ENCODE measurements around the gene APBB2.

APBB2 gene

DNA sequence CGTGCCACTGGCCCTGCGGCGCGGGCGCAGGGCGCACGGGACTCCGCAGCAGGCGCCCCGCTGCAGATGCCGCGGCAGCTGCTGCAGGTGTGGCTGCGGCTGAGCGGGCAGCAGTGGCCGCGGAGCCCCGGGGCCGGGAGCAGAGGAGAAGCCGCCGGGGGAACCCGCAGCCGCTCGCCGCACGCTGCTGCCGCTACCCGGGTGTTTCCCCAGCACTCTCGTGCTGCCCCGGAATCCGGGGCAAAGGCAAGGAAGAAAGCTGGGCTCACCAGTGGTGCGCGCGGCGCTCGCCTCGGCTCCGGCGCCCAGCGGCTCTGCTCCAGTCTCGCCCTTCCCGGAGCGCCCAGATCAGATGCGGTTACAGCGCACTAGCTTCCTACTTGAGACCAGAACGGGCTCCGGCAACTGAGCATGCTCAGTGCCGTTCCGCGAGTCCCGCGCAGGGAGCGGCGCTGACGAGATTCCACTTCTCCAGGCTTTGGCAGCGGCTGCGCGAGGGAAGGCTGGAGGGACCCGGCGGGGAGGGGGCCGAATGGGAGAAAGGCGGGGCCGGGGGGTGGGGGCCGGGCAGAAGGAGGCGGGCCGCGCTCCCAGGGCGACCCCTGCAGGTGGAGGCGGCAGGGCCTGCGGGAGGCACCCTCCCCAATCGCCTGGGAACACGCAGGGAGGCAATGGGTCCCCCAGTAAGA lies at the start of gene APBB2:
Gene APBB2 (minus strand): TSS at position 407 of the 689 bp plus-strand sequence. CDS start 181,288 bp downstream, outside the sequence.
- Histone ChIP-seq H3K27me3 (ENCODE audit: control insufficient read depth, insufficient read depth, low read length) (peaks cover 12% of the 10 kb centered on the region), H3K9ac (ENCODE audit: low read length) (peak within 1 kb of the TSS; percentile 90), H3K9me3 (ENCODE audit: control insufficient read depth, insufficient read depth, low read depth, low read length) (no peaks in the 10 kb centered on the region), H3K4me3 (ENCODE audit: low read depth, low read length) (peak within 1 kb of the TSS; percentile 80), H3K27ac (ENCODE audit: low read depth, low read length) (peak within 1 kb of the TSS; percentile 66), H3K36me3 (ENCODE audit: control insufficient read depth, insufficient read depth, low read length) (no peaks in the 10 kb centered on the region), H3K4me1 (ENCODE audit: control insufficient read depth, insufficient read depth, low read length) (peaks cover 28% of the 10 kb centered on the region)

DNA sequence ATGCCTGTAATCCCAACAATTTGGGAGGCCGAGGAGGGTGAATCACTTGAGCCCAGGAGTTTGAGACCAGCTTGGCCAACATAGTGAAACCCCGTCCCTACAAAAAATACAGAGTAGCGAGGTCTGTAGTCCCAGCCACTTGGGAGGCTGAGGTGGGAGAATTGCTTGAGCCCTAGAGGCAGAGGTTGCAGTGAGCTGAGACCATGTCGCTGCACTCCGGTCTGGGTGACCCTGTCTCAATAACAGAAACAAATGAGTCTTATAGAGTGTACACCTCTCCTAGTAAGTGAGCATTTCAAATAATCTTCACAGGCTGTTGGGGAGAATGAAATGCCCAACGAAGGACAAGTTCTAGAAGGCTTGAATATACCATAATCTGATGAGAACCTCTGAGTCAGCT lies 47.9 kb upstream of the APBB2 start:
- peaks cover 95% of the 10 kb centered on the region for H3K36me3 ChIP-seq (ENCODE audit: control insufficient read depth, insufficient read depth, low read length)
- no peak overlapping the region for H3K27ac ChIP-seq (ENCODE audit: low read depth, low read length)
- H3K4me1 ChIP-seq (ENCODE audit: control insufficient read depth, insufficient read depth, low read length): peaks cover 15% of the 10 kb centered on the region
- H3K27me3 ChIP-seq (ENCODE audit: control insufficient read depth, insufficient read depth, low read length): no peaks in the 10 kb centered on the region
- no peak overlapping the region for H3K4me3 ChIP-seq (ENCODE audit: low read depth, low read length)
- no peak overlapping the region for H3K9ac ChIP-seq (ENCODE audit: low read length)
- H3K9me3 ChIP-seq (ENCODE audit: control insufficient read depth, insufficient read depth, low read depth, low read length): no peaks in the 10 kb centered on the region

DNA sequence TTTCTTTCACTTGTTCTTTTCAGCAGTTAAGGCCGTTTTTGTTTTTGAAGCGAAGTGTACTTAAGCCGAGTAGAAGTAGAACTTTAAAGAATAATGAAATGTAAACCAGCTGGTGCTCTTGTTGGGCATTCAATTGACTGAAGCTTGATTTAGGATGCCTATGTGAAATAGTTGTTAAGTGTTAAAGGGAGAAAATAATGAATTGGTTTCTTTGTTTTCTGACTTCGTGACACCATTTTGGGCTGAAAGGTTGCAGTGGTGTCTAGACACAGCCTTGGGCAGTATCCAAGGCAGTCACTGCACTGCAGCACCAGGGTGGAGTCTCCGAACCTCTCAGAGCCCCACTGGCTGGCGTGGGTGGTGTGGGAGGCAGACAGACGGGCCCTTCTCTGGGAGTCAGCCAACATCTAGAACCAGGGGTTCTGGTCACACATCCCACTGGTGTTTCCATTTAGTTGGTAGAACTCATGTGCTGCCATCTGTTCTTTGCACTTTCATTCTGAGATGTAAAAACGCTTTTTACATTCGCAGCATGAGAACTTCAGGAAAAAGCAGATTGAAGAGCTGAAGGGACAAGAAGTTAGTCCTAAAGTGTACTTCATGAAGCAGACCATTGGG lies 45.9 kb upstream of the APBB2 start:
- no peak overlapping the region for H3K9ac ChIP-seq (ENCODE audit: low read length)
- H3K9me3 ChIP-seq (ENCODE audit: control insufficient read depth, insufficient read depth, low read depth, low read length): no peaks in the 10 kb centered on the region
- no peak overlapping the region for H3K4me3 ChIP-seq (ENCODE audit: low read depth, low read length)
- no peak overlapping the region for H3K27ac ChIP-seq (ENCODE audit: low read depth, low read length)
- H3K4me1 ChIP-seq (ENCODE audit: control insufficient read depth, insufficient read depth, low read length): peaks cover 23% of the 10 kb centered on the region
- no peaks in the 10 kb centered on the region for H3K27me3 ChIP-seq (ENCODE audit: control insufficient read depth, insufficient read depth, low read length)
- H3K36me3 ChIP-seq (ENCODE audit: control insufficient read depth, insufficient read depth, low read length): peaks cover 76% of the 10 kb centered on the region

DNA sequence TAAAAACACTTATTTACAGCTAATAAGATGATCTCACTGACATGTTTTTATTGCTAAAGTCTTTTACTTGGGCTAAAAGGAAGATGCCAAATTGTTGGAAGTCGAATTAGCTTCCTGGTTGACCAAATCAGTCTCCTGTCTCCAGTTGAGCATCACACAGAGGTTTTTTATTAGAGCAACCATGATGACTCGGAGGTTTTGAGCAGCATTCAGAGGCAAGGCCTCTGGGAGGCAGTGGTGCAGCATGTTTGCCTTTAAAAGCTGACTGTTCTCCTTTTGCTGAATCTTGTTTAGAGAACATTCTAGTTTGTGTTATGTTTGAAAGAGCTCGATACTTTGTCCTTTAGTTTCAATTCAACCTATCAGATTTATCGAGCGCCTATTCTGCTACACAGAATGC lies 44.4 kb upstream of the APBB2 start:
- no peaks in the 10 kb centered on the region for H3K9me3 ChIP-seq (ENCODE audit: control insufficient read depth, insufficient read depth, low read depth, low read length)
- peak overlapping the region; percentile 93 for H3K4me3 ChIP-seq (ENCODE audit: low read depth, low read length)
- peaks cover 23% of the 10 kb centered on the region for H3K4me1 ChIP-seq (ENCODE audit: control insufficient read depth, insufficient read depth, low read length)
- H3K27me3 ChIP-seq (ENCODE audit: control insufficient read depth, insufficient read depth, low read length): no peaks in the 10 kb centered on the region
- H3K9ac ChIP-seq (ENCODE audit: low read length): peak overlapping the region; percentile 93
- H3K36me3 ChIP-seq (ENCODE audit: control insufficient read depth, insufficient read depth, low read length): peaks cover 61% of the 10 kb centered on the region
- H3K27ac ChIP-seq (ENCODE audit: low read depth, low read length): peak overlapping the region; percentile 6; the same call in 1 of the 2 replicates

DNA sequence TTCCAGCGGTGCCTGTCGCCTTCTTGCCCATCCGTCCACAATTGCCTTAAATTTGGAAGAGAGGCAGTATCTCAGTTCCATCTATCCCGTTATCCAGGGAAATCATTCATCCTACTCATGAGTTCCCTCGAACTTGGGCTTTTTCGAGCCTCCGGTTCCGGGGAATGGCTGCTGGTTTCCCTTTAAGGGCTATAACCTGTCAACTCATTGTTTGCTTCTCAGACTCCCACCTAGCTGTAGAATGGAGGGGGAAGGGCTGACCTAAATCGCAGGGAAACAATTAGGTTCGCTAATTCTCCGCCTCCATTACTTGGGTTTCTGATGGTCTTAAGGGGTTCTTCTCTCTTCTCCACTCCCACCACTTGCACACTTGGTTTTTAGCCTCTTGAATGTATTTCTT lies 43.6 kb upstream of the APBB2 start:
- Histone ChIP-seq H3K4me3 (ENCODE audit: low read depth, low read length) (peak overlapping the region; percentile 93), H3K27ac (ENCODE audit: low read depth, low read length) (no peak overlapping the region; the same call in 1 of the 2 replicates), H3K9ac (ENCODE audit: low read length) (peak overlapping the region; percentile 93), H3K9me3 (ENCODE audit: control insufficient read depth, insufficient read depth, low read depth, low read length) (no peaks in the 10 kb centered on the region), H3K36me3 (ENCODE audit: control insufficient read depth, insufficient read depth, low read length) (peaks cover 52% of the 10 kb centered on the region), H3K4me1 (ENCODE audit: control insufficient read depth, insufficient read depth, low read length) (peaks cover 23% of the 10 kb centered on the region), H3K27me3 (ENCODE audit: control insufficient read depth, insufficient read depth, low read length) (no peaks in the 10 kb centered on the region)

DNA sequence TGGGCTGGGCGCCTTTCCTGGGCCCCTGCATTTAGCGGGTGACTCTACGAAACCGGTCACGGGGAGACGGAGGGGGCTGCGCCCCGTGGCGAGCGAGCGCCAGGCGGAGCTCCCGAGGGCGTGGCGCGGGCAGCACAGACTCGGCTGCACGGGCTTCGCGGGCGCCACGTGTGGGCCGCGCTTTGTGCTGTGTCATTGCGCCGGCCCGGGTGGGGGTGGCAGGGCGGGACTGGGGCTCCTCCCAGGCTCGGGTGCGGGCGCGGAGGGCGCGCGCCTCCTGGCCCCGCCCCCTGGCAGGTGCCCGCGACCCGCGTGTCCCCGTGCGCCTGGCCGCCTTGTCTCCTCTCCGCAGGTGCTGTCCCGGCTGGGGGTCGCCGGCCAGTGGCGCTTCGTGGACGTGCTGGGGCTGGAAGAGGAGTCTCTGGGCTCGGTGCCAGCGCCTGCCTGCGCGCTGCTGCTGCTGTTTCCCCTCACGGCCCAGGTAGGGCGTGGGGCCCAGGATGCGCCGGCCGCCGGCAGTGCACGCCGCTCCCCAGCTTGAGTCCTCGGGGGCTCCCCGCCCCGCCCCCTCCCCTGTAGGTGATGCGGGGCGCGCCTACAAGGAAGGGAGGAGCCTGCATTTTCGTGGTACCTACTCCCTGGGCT lies 43.0 kb upstream of the APBB2 start:
- Histone ChIP-seq H3K9ac (ENCODE audit: low read length) (peak overlapping the region; percentile 93), H3K4me3 (ENCODE audit: low read depth, low read length) (peak overlapping the region; percentile 93)

DNA sequence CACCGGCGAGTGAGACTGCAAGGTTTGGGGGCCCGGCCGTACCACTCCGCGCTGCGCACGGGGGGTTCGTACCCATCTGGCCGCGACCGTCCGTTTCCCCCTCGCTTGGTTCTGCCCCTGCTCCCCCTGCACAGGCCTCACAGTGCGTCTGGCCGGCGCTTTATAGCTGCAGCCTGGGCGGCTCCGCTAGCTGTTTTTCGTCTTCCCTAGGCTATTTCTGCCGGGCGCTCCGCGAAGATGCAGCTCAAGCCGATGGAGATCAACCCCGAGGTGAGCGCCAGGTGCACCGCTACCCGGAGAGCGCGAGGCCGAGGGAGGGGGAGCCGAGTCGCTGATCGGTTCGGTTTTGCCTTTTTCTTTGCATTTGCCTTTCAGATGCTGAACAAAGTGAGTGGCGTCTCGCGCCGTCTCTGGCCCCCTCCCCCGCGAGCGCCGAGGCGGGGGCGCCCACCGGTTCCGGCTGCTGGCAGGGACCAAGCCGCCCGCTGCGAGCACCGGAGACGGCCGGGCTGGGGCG lies 42.5 kb upstream of the APBB2 start, which contains the start of gene UCHL1:
Gene UCHL1 (plus strand): TSS at position 189 of the 517 bp plus-strand sequence. CDS start 49 bp downstream, at position 238.
- Histone ChIP-seq H3K27ac (ENCODE audit: low read depth, low read length) (peak within 1 kb of the TSS; percentile 85), H3K9me3 (ENCODE audit: control insufficient read depth, insufficient read depth, low read depth, low read length) (peaks cover 2% of the 10 kb centered on the region; the same call in 1 of the 2 replicates), H3K4me3 (ENCODE audit: low read depth, low read length) (peak within 1 kb of the TSS; percentile 93), H3K27me3 (ENCODE audit: control insufficient read depth, insufficient read depth, low read length) (no peaks in the 10 kb centered on the region), H3K36me3 (ENCODE audit: control insufficient read depth, insufficient read depth, low read length) (peaks cover 41% of the 10 kb centered on the region), H3K4me1 (ENCODE audit: control insufficient read depth, insufficient read depth, low read length) (peaks cover 23% of the 10 kb centered on the region), H3K9ac (ENCODE audit: low read length) (peak within 1 kb of the TSS; percentile 93)

More for the DNA sequence above, 43.0 kb upstream of the APBB2 start:
- H3K36me3 ChIP-seq (ENCODE audit: control insufficient read depth, insufficient read depth, low read length): peaks cover 47% of the 10 kb centered on the region
- H3K4me1 ChIP-seq (ENCODE audit: control insufficient read depth, insufficient read depth, low read length): peaks cover 23% of the 10 kb centered on the region
- no peaks in the 10 kb centered on the region for H3K27me3 ChIP-seq (ENCODE audit: control insufficient read depth, insufficient read depth, low read length)
- peak overlapping the region; percentile 85 for H3K27ac ChIP-seq (ENCODE audit: low read depth, low read length)
- H3K9me3 ChIP-seq (ENCODE audit: control insufficient read depth, insufficient read depth, low read depth, low read length): no peaks in the 10 kb centered on the region

DNA sequence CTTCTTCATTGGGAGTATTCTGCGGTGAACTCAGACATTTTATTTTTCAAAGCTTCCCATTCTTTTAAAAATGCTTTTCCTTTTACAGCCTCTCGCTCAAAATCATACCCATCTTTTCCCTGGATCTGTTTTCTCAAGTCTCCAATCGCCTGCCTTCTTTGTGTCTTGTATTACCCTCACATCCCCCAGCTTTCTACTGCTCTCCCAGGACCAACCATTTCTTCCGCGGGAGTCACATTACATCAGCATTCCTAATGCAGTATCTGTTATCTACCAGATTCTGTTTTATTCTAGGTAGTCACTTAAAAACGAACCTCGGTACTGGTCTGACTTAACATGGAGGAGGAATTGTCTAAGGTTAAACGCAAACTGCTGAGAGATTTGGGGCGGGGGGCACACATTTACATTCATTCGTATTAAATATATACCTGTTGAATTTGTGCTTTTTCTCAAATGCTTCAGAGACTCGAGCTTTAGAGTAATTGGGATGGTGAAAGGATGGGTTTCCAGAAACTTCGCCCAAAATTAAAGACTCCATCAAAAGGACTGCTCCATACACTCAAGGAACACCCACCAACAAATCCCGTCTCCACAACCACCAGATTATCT lies 41.9 kb upstream of the APBB2 start:
- H3K27ac ChIP-seq (ENCODE audit: low read depth, low read length): peak overlapping the region; percentile 54

DNA sequence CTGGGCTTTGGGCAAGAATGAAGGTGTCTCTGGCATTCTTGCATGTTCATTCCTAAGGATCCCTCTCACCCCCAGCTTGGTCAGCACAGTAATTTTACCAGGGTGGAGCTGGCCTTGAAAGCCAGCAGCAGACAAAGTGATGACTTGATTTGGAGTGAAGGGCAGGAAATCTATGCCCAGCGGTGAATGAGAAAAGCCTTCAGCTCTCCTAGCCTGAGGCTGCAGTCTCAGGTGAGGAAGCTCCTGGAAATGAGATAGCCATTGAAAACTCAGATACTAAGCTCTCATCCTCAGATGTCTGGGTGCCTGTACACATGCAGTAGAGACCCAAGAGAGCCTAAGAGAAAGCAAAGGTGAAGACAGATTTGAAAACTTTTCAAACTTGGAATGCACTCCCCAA lies 31.6 kb upstream of the APBB2 start:
- Histone ChIP-seq H3K36me3 (ENCODE audit: control insufficient read depth, insufficient read depth, low read length) (no peaks in the 10 kb centered on the region), H3K4me1 (ENCODE audit: control insufficient read depth, insufficient read depth, low read length) (peaks cover 4% of the 10 kb centered on the region; the same call in 1 of the 2 replicates), H3K4me3 (ENCODE audit: low read depth, low read length) (no peak overlapping the region), H3K9me3 (ENCODE audit: control insufficient read depth, insufficient read depth, low read depth, low read length) (no peaks in the 10 kb centered on the region), H3K27me3 (ENCODE audit: control insufficient read depth, insufficient read depth, low read length) (no peaks in the 10 kb centered on the region), H3K27ac (ENCODE audit: low read depth, low read length) (no peak overlapping the region), H3K9ac (ENCODE audit: low read length) (no peak overlapping the region)

More for the DNA sequence above, 41.9 kb upstream of the APBB2 start:
- H3K4me1 ChIP-seq (ENCODE audit: control insufficient read depth, insufficient read depth, low read length): peaks cover 23% of the 10 kb centered on the region
- no peaks in the 10 kb centered on the region for H3K27me3 ChIP-seq (ENCODE audit: control insufficient read depth, insufficient read depth, low read length)
- peak overlapping the region; percentile 93 for H3K4me3 ChIP-seq (ENCODE audit: low read depth, low read length)
- peaks cover 36% of the 10 kb centered on the region for H3K36me3 ChIP-seq (ENCODE audit: control insufficient read depth, insufficient read depth, low read length)
- H3K9ac ChIP-seq (ENCODE audit: low read length): peak overlapping the region; percentile 65
- peaks cover 3% of the 10 kb centered on the region; the same call in 1 of the 2 replicates for H3K9me3 ChIP-seq (ENCODE audit: control insufficient read depth, insufficient read depth, low read depth, low read length)

DNA sequence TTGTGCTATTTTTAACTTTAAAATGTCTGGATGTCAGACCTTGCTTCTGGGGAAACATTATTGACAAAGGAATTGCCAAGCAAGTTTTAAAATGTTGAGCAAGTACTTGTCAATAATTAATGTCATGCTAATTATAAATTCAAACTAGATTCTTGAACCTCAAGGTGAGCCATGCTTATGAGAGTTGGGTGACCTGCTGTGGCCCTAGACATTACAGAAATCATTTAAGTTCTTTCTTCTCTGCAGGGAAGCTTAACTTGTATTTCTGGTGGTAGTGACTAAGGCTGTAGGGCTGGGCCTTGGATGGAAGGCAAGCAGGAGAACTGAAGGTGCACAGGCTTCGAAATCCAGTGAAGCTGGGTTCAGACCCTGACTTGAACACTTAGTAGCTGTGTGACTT lies 27.6 kb upstream of the APBB2 start:
- H3K27me3 ChIP-seq (ENCODE audit: control insufficient read depth, insufficient read depth, low read length): no peaks in the 10 kb centered on the region
- H3K36me3 ChIP-seq (ENCODE audit: control insufficient read depth, insufficient read depth, low read length): no peaks in the 10 kb centered on the region
- H3K9ac ChIP-seq (ENCODE audit: low read length): no peak overlapping the region
- no peak overlapping the region for H3K4me3 ChIP-seq (ENCODE audit: low read depth, low read length)
- no peak overlapping the region for H3K27ac ChIP-seq (ENCODE audit: low read depth, low read length)
- no peaks in the 10 kb centered on the region for H3K9me3 ChIP-seq (ENCODE audit: control insufficient read depth, insufficient read depth, low read depth, low read length)
- peaks cover 4% of the 10 kb centered on the region; the same call in 1 of the 2 replicates for H3K4me1 ChIP-seq (ENCODE audit: control insufficient read depth, insufficient read depth, low read length)
